PC-9 (cell line): ENCODE results near the gene S100A8. TPM values are rescaled to one million over a fixed set of nuclear protein-coding genes. Genes with fewer than 3 reads are reported as not detected.
A peak's percentile ranks its signal among the peaks of the same experiment; 100 is the strongest.

Experiments used
- BruUV-seq: library from RNA; stranded (reverse); fragments of 400-500 nt; replicated peaks from 2 replicates; lab custom pipeline; 2021; lab: Mats Ljungman, UMichigan
- CTCF ChIA-PET: fragments of 300-600 bp; sonication (Branson Sonifier 250); formaldehyde crosslinking; loops from one replicate; lab custom pipeline; 2022; ENCODE audit warnings: antibody characterized with exemption; lab: Charles Lee
- POLR2A ChIA-PET: fragments of 300-600 bp; sonication (Branson Sonifier 250); formaldehyde crosslinking; loops from one replicate; lab custom pipeline; 2022; ENCODE audit warnings: antibody characterized with exemption; ENCODE audit not compliant: unreplicated experiment; lab: Charles Lee
- DNase-seq, 2 experiments: peaks; one replicate each; pipeline versions ENCODE4 v3.0.0 to v3.0.0-alpha.2; 2015 to 2022; ENCODE audit warnings: mixed read lengths in 1 of 2
- H2AFZ ChIP-seq: fragments of 200-600 bp; sonication (generic); 2 replicates; pipeline ENCODE4 v1.8.1; 2017; ENCODE audit warnings: antibody characterized with exemption
- H3F3A ChIP-seq: fragments of 200-600 bp; sonication (generic); 2 replicates; pipeline ENCODE4 v1.8.1; 2017; ENCODE audit warnings: antibody characterized with exemption, mild to moderate bottlenecking, low read depth; ENCODE audit not compliant: insufficient read depth
- H3K27ac ChIP-seq: fragments of 200-600 bp; sonication (generic); 2 replicates; pipeline ENCODE4 v1.6.1; 2016; ENCODE audit warnings: mixed run types
- H3K27me3 ChIP-seq: fragments of 200-600 bp; sonication (generic); 2 replicates; pipeline ENCODE4 v1.6.1; 2016; ENCODE audit warnings: low read depth, mixed run types; ENCODE audit not compliant: insufficient read depth
- H3K36me3 ChIP-seq: fragments of 200-600 bp; sonication (generic); 2 replicates; pipeline ENCODE4 v1.6.1; 2016; ENCODE audit warnings: low read depth, mixed run types
- H3K4me1 ChIP-seq: fragments of 200-600 bp; sonication (generic); replicated peaks from 2 replicates; pipeline ENCODE4 v1.6.1; 2016; ENCODE audit warnings: mixed run types; ENCODE audit not compliant: insufficient read depth
- H3K4me2 ChIP-seq: fragments of 200-600 bp; sonication (generic); 2 replicates; pipeline ENCODE4 v1.6.1; 2017; ENCODE audit warnings: mixed run types
- H3K4me3 ChIP-seq: fragments of 200-600 bp; sonication (generic); 2 replicates; pipeline ENCODE4 v1.6.1; 2016; ENCODE audit warnings: mixed run types
- H3K79me2 ChIP-seq: fragments of 200-600 bp; sonication (generic); 2 replicates; pipeline ENCODE4 v1.6.1; 2017; ENCODE audit warnings: low read depth, mixed run types
- H3K9me2 ChIP-seq: fragments of 200-600 bp; sonication (generic); 2 replicates; pipeline ENCODE4 v1.8.1; 2017; ENCODE audit warnings: mild to moderate bottlenecking; ENCODE audit not compliant: insufficient read depth
- H3K9me3 ChIP-seq: fragments of 200-600 bp; sonication (generic); 2 replicates; pipeline ENCODE4 v1.8.1; 2016; ENCODE audit warnings: low read depth; ENCODE audit not compliant: insufficient read depth
- H4K20me1 ChIP-seq: fragments of 200-600 bp; sonication (generic); 2 replicates; pipeline ENCODE4 v1.8.1; 2017; ENCODE audit not compliant: insufficient read depth
- EZH2 ChIP-seq: fragments of 200-600 bp; sonication (generic); IDR thresholded peaks from 2 replicates; pipeline ENCODE4 v1.8.0; 2017; ENCODE audit warnings: antibody characterized with exemption, low read depth
- intact Hi-C: fragments of 100-400 bp; cut with micrococcal nuclease; formaldehyde crosslinking; loops from one replicate; pipeline ENCODE4 v1.10.0; 2022; ENCODE audit not compliant: unreplicated experiment
- total RNA-seq: library from RNA; stranded (reverse); gene quantifications from 2 replicates; pipeline ENCODE4 v1.2.3, GENCODE V29; 2021
- TF ChIP-seq, protein P1 (sequence below): fragments of 200-600 bp; sonication (generic); conservative IDR thresholded peaks from 2 replicates; pipeline ENCODE4 v1.6.1; 2017; ENCODE audit warnings: mixed run types, antibody characterized with exemption, mild to moderate bottlenecking, moderate library complexity

S100A8 gene
- total RNA-seq, 1 experiment from 2014 or later = not detected

DNA sequence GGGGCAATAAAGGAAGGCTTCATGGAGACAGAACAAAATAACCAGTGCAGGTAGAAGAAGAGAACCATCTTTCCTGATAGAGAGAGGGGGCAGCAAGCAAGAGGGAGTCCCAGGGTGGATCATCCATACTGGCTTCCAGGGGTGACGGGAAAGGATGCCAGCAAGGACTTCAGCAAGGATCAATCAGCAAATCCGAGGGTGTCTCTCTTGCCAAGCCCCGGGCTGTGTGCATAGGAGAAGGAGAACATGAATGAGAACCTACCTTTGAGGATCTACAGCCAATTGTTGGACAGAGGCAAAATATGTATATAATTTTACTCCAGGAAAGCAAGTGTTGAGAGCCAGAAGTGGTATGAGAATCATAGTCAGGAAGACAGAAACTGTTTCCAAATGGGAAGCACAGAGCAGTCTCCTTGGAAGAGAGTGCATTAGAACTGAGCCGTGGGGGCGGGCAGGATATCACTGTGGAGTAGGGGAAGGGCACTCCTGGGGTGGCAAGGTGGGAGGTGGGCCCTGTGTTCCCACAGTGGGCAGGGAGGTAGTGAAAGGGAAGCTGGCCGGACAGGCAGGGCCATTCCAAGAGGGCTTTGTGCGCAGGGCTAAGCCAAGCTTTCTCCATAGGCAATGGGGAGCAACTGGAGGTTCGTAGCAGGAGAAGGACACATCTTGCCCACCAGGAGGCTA, 34.3 kb downstream of the S100A8 start:
- Histone ChIP-seq H3K4me1 (peaks cover 52% of the 10 kb centered on the region), H3K27ac (peak overlapping the region; percentile 98), H2AFZ (no peak overlapping the region), H3F3A (peaks cover 69% of the 10 kb centered on the region), H4K20me1 (no peaks in the 10 kb centered on the region), H3K27me3 (no peaks in the 10 kb centered on the region), H3K36me3 (peaks cover 19% of the 10 kb centered on the region), H3K79me2 (peaks cover 25% of the 10 kb centered on the region), H3K9me2 (no peaks in the 10 kb centered on the region), H3K4me3 (no peak overlapping the region), H3K4me2 (peak overlapping the region; percentile 97), H3K9me3 (peaks cover 3% of the 10 kb centered on the region; the same call in 1 of the 2 replicates)
- intact Hi-C loops = loop anchor here (1.0 to 10.0 kb wide), 2 partner anchors 9 to 318 kb away; partner anchors contain the start of genes ILF2 and NPR1
- ChIA-PET CTCF (interaction anchor here (0.5 to 1.3 kb wide), 3 partner anchors 48 to 211 kb away, joined by 3 to 5 read pairs (median 4); no protein-coding TSS in a partner anchor), POLR2A (interaction anchor here (0.6 kb wide), 1 partner anchor 1433 kb away, joined by 3 read pairs; no protein-coding TSS in a partner anchor)
- no TSS peak for BruUV-seq
- no peak for DNase-seq
- TF ChIP-seq, protein P1, sequence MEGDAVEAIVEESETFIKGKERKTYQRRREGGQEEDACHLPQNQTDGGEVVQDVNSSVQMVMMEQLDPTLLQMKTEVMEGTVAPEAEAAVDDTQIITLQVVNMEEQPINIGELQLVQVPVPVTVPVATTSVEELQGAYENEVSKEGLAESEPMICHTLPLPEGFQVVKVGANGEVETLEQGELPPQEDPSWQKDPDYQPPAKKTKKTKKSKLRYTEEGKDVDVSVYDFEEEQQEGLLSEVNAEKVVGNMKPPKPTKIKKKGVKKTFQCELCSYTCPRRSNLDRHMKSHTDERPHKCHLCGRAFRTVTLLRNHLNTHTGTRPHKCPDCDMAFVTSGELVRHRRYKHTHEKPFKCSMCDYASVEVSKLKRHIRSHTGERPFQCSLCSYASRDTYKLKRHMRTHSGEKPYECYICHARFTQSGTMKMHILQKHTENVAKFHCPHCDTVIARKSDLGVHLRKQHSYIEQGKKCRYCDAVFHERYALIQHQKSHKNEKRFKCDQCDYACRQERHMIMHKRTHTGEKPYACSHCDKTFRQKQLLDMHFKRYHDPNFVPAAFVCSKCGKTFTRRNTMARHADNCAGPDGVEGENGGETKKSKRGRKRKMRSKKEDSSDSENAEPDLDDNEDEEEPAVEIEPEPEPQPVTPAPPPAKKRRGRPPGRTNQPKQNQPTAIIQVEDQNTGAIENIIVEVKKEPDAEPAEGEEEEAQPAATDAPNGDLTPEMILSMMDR = peak; percentile 23; the same call in 1 of the 2 replicates
- no peak for TF ChIP-seq EZH2

DNA sequence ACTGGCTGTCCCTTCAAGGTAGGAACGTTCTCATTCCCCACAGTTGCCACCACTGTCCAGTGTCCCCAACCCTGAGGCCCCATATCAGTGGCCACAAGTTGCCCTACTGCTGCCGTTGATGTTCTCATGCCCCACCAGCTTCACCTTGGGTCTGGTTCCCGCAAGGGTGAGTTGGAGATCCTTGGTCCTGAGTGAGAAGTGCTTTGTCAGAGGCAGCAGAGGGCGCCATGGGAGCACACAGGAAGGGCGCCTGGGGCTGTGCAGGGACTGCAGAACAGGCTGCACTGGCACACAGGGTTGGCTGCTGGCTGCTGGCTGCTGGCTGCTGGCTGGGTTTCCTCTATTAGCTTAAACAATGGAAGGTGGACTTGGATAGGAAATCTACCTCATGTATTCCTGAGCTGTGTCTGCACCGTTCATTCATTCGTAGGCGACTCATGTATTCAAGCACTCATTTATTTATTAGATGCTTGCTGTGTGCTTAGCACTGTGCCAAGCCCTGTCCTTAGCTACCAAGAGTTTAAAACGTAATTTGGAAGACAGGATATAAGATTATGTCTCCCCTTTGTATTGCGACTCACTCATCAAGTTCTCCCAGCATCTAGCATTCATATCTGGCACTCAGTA, 35.3 kb downstream of the S100A8 start:
- peak; percentile 48 to 61 for DNase-seq
- Histone ChIP-seq H3F3A (peaks cover 59% of the 10 kb centered on the region), H2AFZ (no peak overlapping the region), H3K27me3 (no peaks in the 10 kb centered on the region), H3K4me1 (peaks cover 42% of the 10 kb centered on the region), H3K4me2 (0 out of 2 replicates have a peak overlapping the region, but pooled peaks have one; percentile 97), H4K20me1 (no peaks in the 10 kb centered on the region), H3K4me3 (no peak overlapping the region), H3K27ac (peak overlapping the region; percentile 98; the same call in 1 of the 2 replicates), H3K36me3 (peaks cover 18% of the 10 kb centered on the region), H3K9me2 (no peaks in the 10 kb centered on the region), H3K79me2 (peaks cover 25% of the 10 kb centered on the region), H3K9me3 (peaks cover 3% of the 10 kb centered on the region; the same call in 1 of the 2 replicates)
- intact Hi-C loops = loop anchor here (1.0 to 10.0 kb wide), 2 partner anchors 319 to 394 kb away; partner anchors contain the start of genes ILF2 and NPR1
- TF ChIP-seq, protein P1 = peak; percentile 67
- TF ChIP-seq EZH2 = no peak
- CTCF ChIA-PET = interaction anchor here (2.4 kb wide), 1 partner anchor 139 kb away, joined by 9 read pairs; no protein-coding TSS in a partner anchor
- no TSS peak for BruUV-seq
- POLR2A ChIA-PET = interaction anchor here (0.6 kb wide), 1 partner anchor 1432 kb away, joined by 3 read pairs; no protein-coding TSS in a partner anchor

DNA sequence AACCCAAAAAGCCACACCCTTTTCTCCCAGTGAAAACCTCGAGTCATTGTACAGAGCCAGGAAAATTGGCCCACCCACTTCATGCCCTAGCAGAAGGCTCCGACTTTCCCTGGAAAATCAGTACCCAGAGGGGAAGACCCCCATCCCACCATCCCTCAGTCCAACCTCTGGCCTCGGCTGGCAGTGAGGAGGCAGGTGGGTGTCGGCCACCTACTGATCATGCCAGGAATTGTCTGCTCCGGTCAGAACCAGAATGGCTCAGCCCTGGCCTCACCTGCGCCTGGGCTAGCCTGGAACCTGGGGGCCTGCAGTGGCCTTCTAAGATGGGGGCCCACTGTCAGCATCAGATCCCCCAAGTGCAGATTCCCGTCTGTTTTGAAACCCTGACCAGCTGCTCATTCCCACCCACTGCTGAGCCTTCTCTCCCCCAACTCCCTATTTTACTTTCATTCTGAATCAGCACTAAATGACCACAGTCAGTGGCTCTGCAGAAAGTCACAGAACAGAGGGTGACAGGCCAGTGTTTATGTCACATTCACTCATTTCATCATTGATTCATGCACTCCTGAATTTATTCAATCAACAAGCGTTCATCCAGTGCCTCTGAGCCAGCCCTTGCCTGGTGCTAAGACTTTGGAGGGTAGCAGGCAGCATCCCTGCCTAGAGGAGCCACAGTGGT, 36.2 kb downstream of the S100A8 start:
- peaks cover 33% of the 10 kb centered on the region for H3K4me1 ChIP-seq
- intact Hi-C loops = loop anchor here (1.0 to 10.0 kb wide), 3 partner anchors 213 to 395 kb away; partner anchors contain the start of genes ILF2, NPR1 and S100A2
- no peak overlapping the region for H3K4me2 ChIP-seq
- H3F3A ChIP-seq = peaks cover 50% of the 10 kb centered on the region
- no TSS peak for BruUV-seq
- no peak overlapping the region for H3K27ac ChIP-seq
- H4K20me1 ChIP-seq = no peaks in the 10 kb centered on the region
- peaks cover 3% of the 10 kb centered on the region; the same call in 1 of the 2 replicates for H3K9me3 ChIP-seq
- no peak for DNase-seq
- no peak overlapping the region for H3K4me3 ChIP-seq
- H3K79me2 ChIP-seq = peaks cover 18% of the 10 kb centered on the region
- H2AFZ ChIP-seq = no peak overlapping the region
- TF ChIP-seq, protein P1 = no peak
- TF ChIP-seq EZH2 = no peak
- ChIA-PET POLR2A (no interaction called here), CTCF (interaction anchor here (0.6 to 2.4 kb wide), 2 partner anchors 10 to 140 kb away, joined by 9 to 10 read pairs; no protein-coding TSS in a partner anchor)
- H3K36me3 ChIP-seq = peaks cover 9% of the 10 kb centered on the region
- H3K9me2 ChIP-seq = no peaks in the 10 kb centered on the region
- H3K27me3 ChIP-seq = peaks cover 6% of the 10 kb centered on the region; the same call in 1 of the 2 replicates
